ENCODE results near the gene SPTBN1. TPM values are rescaled to one million over a fixed set of nuclear protein-coding genes. Genes with fewer than 3 reads are reported as not detected.

The SPTBN1 gene
- total and polyA plus RNA-seq, 2 of the 13 experiments (the other 11 are each of a cell fraction or from before 2014, with no cell fraction given) = 123 to 299 TPM

DNA sequence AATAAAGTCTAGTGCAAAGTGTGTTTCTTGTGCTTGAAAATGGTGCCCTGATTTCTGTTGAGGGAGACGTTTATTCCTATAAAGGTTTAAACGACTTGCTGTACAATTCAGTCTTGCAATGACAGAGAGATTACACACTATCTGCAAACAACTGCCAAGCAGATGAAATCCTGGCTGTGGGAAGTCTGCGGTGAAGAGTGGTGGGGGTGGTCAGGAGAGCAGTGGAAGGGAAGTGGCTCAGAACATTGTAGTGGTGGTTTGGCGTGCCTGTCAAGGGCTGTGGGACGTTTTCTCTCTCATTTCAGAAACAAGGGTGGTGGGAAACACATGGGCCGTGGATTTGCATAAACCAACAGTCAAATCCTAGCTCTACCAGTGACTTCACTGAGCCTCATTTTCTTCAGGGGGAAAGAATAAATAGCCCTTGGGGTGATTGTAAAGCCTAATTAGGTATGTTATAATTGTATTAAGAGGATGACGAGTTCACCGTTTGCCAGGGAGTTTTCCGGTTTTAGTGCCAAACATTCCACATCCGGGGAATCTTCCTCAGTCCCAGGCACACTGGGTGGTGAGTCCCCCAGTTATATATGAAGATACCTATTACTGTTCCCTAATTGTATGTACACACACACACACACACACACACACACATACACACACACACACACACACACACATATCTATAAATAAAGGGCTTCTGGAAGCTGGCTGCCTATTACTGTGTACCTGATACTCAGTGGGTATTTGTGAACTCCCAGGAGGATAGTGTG is 115.0 kb downstream of the SPTBN1 start (continued):
- TF ChIP-seq, protein P1, sequence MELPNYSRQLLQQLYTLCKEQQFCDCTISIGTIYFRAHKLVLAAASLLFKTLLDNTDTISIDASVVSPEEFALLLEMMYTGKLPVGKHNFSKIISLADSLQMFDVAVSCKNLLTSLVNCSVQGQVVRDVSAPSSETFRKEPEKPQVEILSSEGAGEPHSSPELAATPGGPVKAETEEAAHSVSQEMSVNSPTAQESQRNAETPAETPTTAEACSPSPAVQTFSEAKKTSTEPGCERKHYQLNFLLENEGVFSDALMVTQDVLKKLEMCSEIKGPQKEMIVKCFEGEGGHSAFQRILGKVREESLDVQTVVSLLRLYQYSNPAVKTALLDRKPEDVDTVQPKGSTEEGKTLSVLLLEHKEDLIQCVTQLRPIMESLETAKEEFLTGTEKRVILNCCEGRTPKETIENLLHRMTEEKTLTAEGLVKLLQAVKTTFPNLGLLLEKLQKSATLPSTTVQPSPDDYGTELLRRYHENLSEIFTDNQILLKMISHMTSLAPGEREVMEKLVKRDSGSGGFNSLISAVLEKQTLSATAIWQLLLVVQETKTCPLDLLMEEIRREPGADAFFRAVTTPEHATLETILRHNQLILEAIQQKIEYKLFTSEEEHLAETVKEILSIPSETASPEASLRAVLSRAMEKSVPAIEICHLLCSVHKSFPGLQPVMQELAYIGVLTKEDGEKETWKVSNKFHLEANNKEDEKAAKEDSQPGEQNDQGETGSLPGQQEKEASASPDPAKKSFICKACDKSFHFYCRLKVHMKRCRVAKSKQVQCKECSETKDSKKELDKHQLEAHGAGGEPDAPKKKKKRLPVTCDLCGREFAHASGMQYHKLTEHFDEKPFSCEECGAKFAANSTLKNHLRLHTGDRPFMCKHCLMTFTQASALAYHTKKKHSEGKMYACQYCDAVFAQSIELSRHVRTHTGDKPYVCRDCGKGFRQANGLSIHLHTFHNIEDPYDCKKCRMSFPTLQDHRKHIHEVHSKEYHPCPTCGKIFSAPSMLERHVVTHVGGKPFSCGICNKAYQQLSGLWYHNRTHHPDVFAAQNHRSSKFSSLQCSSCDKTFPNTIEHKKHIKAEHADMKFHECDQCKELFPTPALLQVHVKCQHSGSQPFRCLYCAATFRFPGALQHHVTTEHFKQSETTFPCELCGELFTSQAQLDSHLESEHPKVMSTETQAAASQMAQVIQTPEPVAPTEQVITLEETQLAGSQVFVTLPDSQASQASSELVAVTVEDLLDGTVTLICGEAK (IDR thresholded peaks at IDR 0.05) = no peak
- TF ChIP-seq, protein P1 (CRISPR knock-in tag; IDR thresholded peaks at IDR 0.05) = no peak
- TF ChIP-seq TGIF2 (CRISPR knock-in tag; IDR thresholded peaks at IDR 0.05) = 0 out of 2 replicates have a peak, but pooled peaks have one; percentile 41
- TF ChIP-seq ZNF782 (CRISPR knock-in tag; IDR thresholded peaks at IDR 0.05; ENCODE audit: borderline replicate concordance) = no peak
- TF ChIP-seq ZSCAN9 (CRISPR knock-in tag; IDR thresholded peaks at IDR 0.05; ENCODE audit: borderline replicate concordance) = no peak; the same call in 1 of the 2 replicates
- TF ChIP-seq ZNF737 (CRISPR knock-in tag; IDR thresholded peaks at IDR 0.05; ENCODE audit: borderline replicate concordance) = no peak
- no peak for TF ChIP-seq ISX (CRISPR knock-in tag; conservative IDR thresholded peaks at IDR 0.05)
- TF ChIP-seq CHD4 (IDR thresholded peaks at IDR 0.05; ENCODE audit: borderline replicate concordance, low read length) = no peak
- TF ChIP-seq TRIM24 (CRISPR knock-in tag; IDR thresholded peaks at IDR 0.05) = no peak
- no peak for TF ChIP-seq ZNF510 (CRISPR knock-in tag; IDR thresholded peaks at IDR 0.05; ENCODE audit: low read depth)
- TF ChIP-seq, protein P2, sequence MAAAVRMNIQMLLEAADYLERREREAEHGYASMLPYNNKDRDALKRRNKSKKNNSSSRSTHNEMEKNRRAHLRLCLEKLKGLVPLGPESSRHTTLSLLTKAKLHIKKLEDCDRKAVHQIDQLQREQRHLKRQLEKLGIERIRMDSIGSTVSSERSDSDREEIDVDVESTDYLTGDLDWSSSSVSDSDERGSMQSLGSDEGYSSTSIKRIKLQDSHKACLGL (CRISPR knock-in tag; IDR thresholded peaks at IDR 0.05) = no peak
- TF ChIP-seq HOXA3 (CRISPR knock-in tag; IDR thresholded peaks at IDR 0.05) = peak; percentile 20; the same call in 1 of the 2 replicates
- no peak for TF ChIP-seq ZMAT3 (CRISPR knock-in tag; conservative IDR thresholded peaks at IDR 0.05)
- TF ChIP-seq HDAC2 (CRISPR knock-in tag; IDR thresholded peaks at IDR 0.05) = peak; percentile 67; the same call in 1 of the 2 replicates
- 0 out of 2 replicates have a peak, but pooled peaks have one; percentile 31 for TF ChIP-seq POGZ (CRISPR knock-in tag; IDR thresholded peaks at IDR 0.05)
- TF ChIP-seq IRF2 (CRISPR knock-in tag; IDR thresholded peaks at IDR 0.05) = peak; percentile 52; the same call in 1 of the 2 replicates
- no peak for TF ChIP-seq ZNF431 (CRISPR knock-in tag; IDR thresholded peaks at IDR 0.05; ENCODE audit: borderline replicate concordance, low read depth)
- no peak for TF ChIP-seq SKI (IDR thresholded peaks at IDR 0.05; ENCODE audit: partially characterized antibody)
- TF ChIP-seq FOXO1 (CRISPR knock-in tag; IDR thresholded peaks at IDR 0.05) = 0 out of 2 replicates have a peak, but pooled peaks have one; percentile 10
- no peak for TF ChIP-seq CBX2 (IDR thresholded peaks at IDR 0.05; ENCODE audit: low read depth, low read length)
- no peak for TF ChIP-seq CBX2 (CRISPR knock-in tag; IDR thresholded peaks at IDR 0.05; ENCODE audit: low read depth)
- no peak for TF ChIP-seq ZNF556 (CRISPR knock-in tag; IDR thresholded peaks at IDR 0.05; ENCODE audit: borderline replicate concordance)
- TF ChIP-seq NFE2 (CRISPR knock-in tag; IDR thresholded peaks at IDR 0.05) = no peak
